Caco-2 (cell line): ENCODE data around the gene TNS1. TPM values are rescaled to one million over a fixed set of nuclear protein-coding genes. Genes with fewer than 3 reads are reported as not detected.

Experiments
- BruUV-seq: library from RNA; stranded (reverse); fragments of 400-500 nt; replicated peaks from 2 replicates; lab custom pipeline; 2021; lab: Mats Ljungman, UMichigan
- CTCF ChIA-PET: fragments of 300-600 bp; sonication (Branson Sonifier 250); formaldehyde crosslinking; loops from one replicate; lab custom pipeline; 2022; ENCODE audit warnings: antibody characterized with exemption; lab: Charles Lee
- POLR2A ChIA-PET: fragments of 300-600 bp; sonication (Branson Sonifier 250); formaldehyde crosslinking; loops from one replicate; lab custom pipeline; 2022; ENCODE audit warnings: antibody characterized with exemption; lab: Charles Lee
- DNase-seq, 2 experiments: peaks; one replicate each; pipeline versions ENCODE4 v3.0.0 to v3.0.0-alpha.2; 2020 to 2022
- H3K27me3 ChIP-seq: replicated peaks from 2 replicates; pipeline ENCODE4 v1.6.0; 2011; ENCODE audit warnings: low read length; ENCODE audit not compliant: control insufficient read depth, insufficient read depth
- H3K36me3 ChIP-seq: 2 replicates; pipeline ENCODE4 v1.5.1; 2011; ENCODE audit warnings: low read length; ENCODE audit not compliant: control insufficient read depth, insufficient read depth
- H3K4me1 ChIP-seq: fragments of 250-450 bp; sonication (Bioruptor Pico); 2 replicates; pipeline ENCODE4 v1.5.1; 2020; ENCODE audit warnings: mild to moderate bottlenecking
- H3K4me3 ChIP-seq: 2 replicates; pipeline ENCODE4 v1.5.1; 2011; ENCODE audit warnings: low read depth, mild to moderate bottlenecking, control low read depth, low read length
- H3K9me3 ChIP-seq: fragments of 250-450 bp; sonication (Bioruptor Pico); 2 replicates; pipeline ENCODE4 v1.5.1; 2020; ENCODE audit warnings: mild to moderate bottlenecking, moderate library complexity
- H3K27ac Mint-ChIP-seq: one replicate; pipeline ENCODE4 v1.8.0; 2022; ENCODE audit warnings: mixed read lengths; ENCODE audit not compliant: unreplicated experiment
- H3K27me3 Mint-ChIP-seq: one replicate; pipeline ENCODE4 v1.8.0; 2022; ENCODE audit warnings: mixed read lengths; ENCODE audit not compliant: insufficient read depth, unreplicated experiment
- H3K36me3 Mint-ChIP-seq: one replicate; pipeline ENCODE4 v1.8.0; 2022; ENCODE audit warnings: mild to moderate bottlenecking, mixed read lengths; ENCODE audit not compliant: insufficient read depth, unreplicated experiment
- H3K4me1 Mint-ChIP-seq: one replicate; pipeline ENCODE4 v1.8.0; 2022; ENCODE audit warnings: low read depth, mixed read lengths; ENCODE audit not compliant: unreplicated experiment
- H3K4me3 Mint-ChIP-seq: one replicate; pipeline ENCODE4 v1.8.0; 2022; ENCODE audit warnings: mild to moderate bottlenecking, moderate library complexity, mixed read lengths; ENCODE audit not compliant: unreplicated experiment
- H3K9me3 Mint-ChIP-seq: one replicate; pipeline ENCODE4 v1.8.0; 2022; ENCODE audit warnings: mixed read lengths; ENCODE audit not compliant: unreplicated experiment
- intact Hi-C: fragments of 100-400 bp; cut with micrococcal nuclease; formaldehyde crosslinking; loops from one replicate; pipeline ENCODE4 v1.10.0; 2022; ENCODE audit not compliant: unreplicated experiment
- total RNA-seq: library from RNA; stranded (reverse); gene quantifications from 2 replicates; pipeline ENCODE4 v1.2.3, GENCODE V29; 2022
- TF ChIP-seq, protein P1 (sequence below), 2 experiments: fragments of 200-600 bp in 1 of 2; IDR thresholded peaks; 1 replicate in 1 of 2; 2 replicates in 1 of 2; pipeline versions ENCODE4 v1.5.1 to v1.8.0; 2011 to 2022; ENCODE audit warnings: antibody characterized with exemption in 1 of 2, control low read depth in 1 of 2, inconsistent platforms in 1 of 2, low read depth in 1 of 2, low read length in 1 of 2, mild to moderate bottlenecking in 1 of 2, moderate library complexity in 1 of 2; ENCODE audit not compliant: insufficient read depth in 1 of 2, severe bottlenecking in 1 of 2, unreplicated experiment in 1 of 2

Gene TNS1
- total RNA-seq, 1 experiment from 2014 or later, result 16.1 TPM

DNA sequence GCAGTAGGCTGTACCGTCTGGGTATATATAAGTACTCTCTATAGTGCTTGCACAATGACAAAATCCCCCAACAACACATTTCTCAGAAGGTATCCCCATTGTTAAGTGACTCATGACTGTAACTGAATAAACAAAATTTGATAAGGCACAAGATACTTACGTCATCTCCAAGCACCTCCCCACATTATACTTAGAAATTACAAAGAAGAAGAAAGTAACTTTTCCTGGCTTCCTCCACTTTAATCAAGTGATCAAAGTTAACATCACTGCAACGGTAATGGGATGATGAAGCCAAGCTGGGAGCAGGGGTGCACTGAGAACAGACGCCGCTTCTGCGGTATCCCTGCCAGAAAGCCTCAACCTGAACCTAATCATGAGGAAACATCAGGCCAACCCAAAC is 9.7 kb downstream of the TNS1 start:
- intact Hi-C loops, result loop anchor here (1.0 kb wide), 1 partner anchor 204 kb away; no protein-coding TSS in a partner anchor
- no peaks in the 10 kb centered on the region for H3K27me3 Mint-ChIP-seq
- no peaks in the 10 kb centered on the region for H3K27me3 ChIP-seq
- no TSS peak for BruUV-seq
- no peak overlapping the region for H3K27ac Mint-ChIP-seq
- POLR2A ChIA-PET, result interaction anchor here (0.7 kb wide), 1 partner anchor 104 kb away, joined by 7 read pairs; no protein-coding TSS in a partner anchor
- H3K4me1 ChIP-seq, result peaks cover 8% of the 10 kb centered on the region
- no peaks in the 10 kb centered on the region for H3K36me3 ChIP-seq
- H3K9me3 Mint-ChIP-seq, result no peaks in the 10 kb centered on the region
- H3K9me3 ChIP-seq, result no peaks in the 10 kb centered on the region
- H3K4me1 Mint-ChIP-seq, result peaks cover 11% of the 10 kb centered on the region
- H3K4me3 Mint-ChIP-seq, result no peak overlapping the region
- no peaks in the 10 kb centered on the region for H3K36me3 Mint-ChIP-seq
- no peak overlapping the region for H3K4me3 ChIP-seq
- TF ChIP-seq, protein P1, sequence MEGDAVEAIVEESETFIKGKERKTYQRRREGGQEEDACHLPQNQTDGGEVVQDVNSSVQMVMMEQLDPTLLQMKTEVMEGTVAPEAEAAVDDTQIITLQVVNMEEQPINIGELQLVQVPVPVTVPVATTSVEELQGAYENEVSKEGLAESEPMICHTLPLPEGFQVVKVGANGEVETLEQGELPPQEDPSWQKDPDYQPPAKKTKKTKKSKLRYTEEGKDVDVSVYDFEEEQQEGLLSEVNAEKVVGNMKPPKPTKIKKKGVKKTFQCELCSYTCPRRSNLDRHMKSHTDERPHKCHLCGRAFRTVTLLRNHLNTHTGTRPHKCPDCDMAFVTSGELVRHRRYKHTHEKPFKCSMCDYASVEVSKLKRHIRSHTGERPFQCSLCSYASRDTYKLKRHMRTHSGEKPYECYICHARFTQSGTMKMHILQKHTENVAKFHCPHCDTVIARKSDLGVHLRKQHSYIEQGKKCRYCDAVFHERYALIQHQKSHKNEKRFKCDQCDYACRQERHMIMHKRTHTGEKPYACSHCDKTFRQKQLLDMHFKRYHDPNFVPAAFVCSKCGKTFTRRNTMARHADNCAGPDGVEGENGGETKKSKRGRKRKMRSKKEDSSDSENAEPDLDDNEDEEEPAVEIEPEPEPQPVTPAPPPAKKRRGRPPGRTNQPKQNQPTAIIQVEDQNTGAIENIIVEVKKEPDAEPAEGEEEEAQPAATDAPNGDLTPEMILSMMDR (IDR thresholded peaks at IDR 0.05; ENCODE audit: insufficient read depth in 1 of 2, low read depth in 1 of 2, low read length in 1 of 2, severe bottlenecking in 1 of 2, unreplicated experiment in 1 of 2), result no peak
- CTCF ChIA-PET, result interaction anchor here (0.8 to 2.9 kb wide), 11 partner anchors 13 to 207 kb away, joined by 3 to 39 read pairs (median 4); no protein-coding TSS in a partner anchor
- DNase-seq, result no peak

DNA sequence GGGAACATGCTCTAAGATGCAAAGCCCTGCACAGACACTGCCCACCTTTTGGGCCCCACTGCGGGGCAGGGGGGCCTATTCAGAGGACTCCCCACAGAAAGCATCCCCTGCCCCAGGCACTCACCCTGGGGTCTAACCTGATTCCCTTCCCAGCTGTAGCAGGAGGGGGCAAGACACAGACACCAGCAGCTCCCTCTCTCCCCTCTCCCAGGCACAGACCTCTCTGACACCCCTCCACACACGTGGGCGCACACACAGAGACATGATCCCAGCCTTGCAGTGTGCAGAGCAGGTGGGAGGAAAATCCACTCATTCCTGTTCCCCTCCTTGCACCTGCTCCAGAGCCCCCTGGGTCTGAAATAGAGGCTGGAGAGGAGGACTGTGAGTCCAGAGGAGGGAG is 10.7 kb downstream of the TNS1 start:
- intact Hi-C loops, result no loop called here
- ChIA-PET POLR2A (interaction anchor here (0.5 kb wide), 1 partner anchor 668 kb away, joined by 7 read pairs; the partner anchor contains the start of genes BCS1L and ZNF142), CTCF (interaction anchor here (0.6 to 2.9 kb wide), 2 partner anchors 139 to 206 kb away, joined by 6 to 39 read pairs; no protein-coding TSS in a partner anchor)
- H3K27me3 ChIP-seq, result no peaks in the 10 kb centered on the region
- Mint-ChIP-seq H3K9me3 (no peaks in the 10 kb centered on the region), H3K4me1 (peaks cover 14% of the 10 kb centered on the region), H3K4me3 (no peak overlapping the region), H3K27ac (no peak overlapping the region), H3K27me3 (no peaks in the 10 kb centered on the region), H3K36me3 (no peaks in the 10 kb centered on the region)
- peaks cover 15% of the 10 kb centered on the region for H3K4me1 ChIP-seq
- no peaks in the 10 kb centered on the region for H3K36me3 ChIP-seq
- no TSS peak for BruUV-seq
- TF ChIP-seq, protein P1 (IDR thresholded peaks at IDR 0.05; ENCODE audit: insufficient read depth in 1 of 2, low read depth in 1 of 2, low read length in 1 of 2, severe bottlenecking in 1 of 2, unreplicated experiment in 1 of 2), result no peak
- DNase-seq, result no peak
- no peaks in the 10 kb centered on the region for H3K9me3 ChIP-seq
- H3K4me3 ChIP-seq, result no peak overlapping the region

DNA sequence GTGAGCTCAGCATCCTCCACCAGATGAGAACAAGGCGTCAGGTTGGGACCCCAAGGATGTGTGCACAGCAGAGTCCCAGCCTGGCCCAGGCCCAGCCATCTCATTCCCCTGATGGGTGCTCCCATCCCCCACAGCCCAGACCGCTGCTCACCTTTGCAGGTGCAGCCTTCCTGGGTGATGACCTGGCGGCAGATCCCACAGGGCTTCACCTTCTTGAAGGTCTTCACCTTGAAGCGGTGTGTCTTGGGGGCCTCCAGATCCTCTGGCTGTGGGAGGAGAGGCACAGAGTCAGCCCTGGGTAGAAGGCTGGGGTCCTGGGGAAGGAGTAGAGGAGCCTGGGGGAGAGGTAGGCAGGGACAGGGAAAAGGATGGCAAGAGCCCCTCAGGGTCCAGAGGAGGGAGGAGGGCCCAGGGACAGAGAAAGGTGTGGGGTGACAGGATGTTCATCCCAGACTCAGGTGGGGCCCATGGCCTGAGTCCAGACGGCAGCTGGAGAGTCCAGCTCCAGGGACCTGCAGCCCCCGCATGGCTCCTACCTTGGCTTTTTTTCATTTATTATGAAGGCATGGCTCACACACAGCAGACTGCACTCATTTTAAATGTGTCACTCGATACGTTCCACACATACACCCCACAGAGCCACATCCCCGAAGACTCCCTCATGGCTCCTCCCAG is 11.9 kb downstream of the TNS1 start:
- POLR2A ChIA-PET, result no interaction called here
- no peaks in the 10 kb centered on the region for H3K9me3 Mint-ChIP-seq
- no peak overlapping the region for H3K4me3 Mint-ChIP-seq
- TF ChIP-seq, protein P1 (IDR thresholded peaks at IDR 0.05; ENCODE audit: insufficient read depth in 1 of 2, low read depth in 1 of 2, low read length in 1 of 2, severe bottlenecking in 1 of 2, unreplicated experiment in 1 of 2), result no peak
- intact Hi-C loops, result no loop called here
- CTCF ChIA-PET, result interaction anchor here (0.5 kb wide), 1 partner anchor 205 kb away, joined by 3 read pairs; no protein-coding TSS in a partner anchor
- no peaks in the 10 kb centered on the region for H3K36me3 Mint-ChIP-seq
- no peaks in the 10 kb centered on the region for H3K9me3 ChIP-seq
- H3K27ac Mint-ChIP-seq, result no peak overlapping the region
- peaks cover 15% of the 10 kb centered on the region for H3K4me1 ChIP-seq
- no TSS peak for BruUV-seq
- H3K27me3 Mint-ChIP-seq, result no peaks in the 10 kb centered on the region
- no peaks in the 10 kb centered on the region for H3K27me3 ChIP-seq
- H3K4me3 ChIP-seq, result no peak overlapping the region
- no peak for DNase-seq
- H3K4me1 Mint-ChIP-seq, result peaks cover 14% of the 10 kb centered on the region
- H3K36me3 ChIP-seq, result no peaks in the 10 kb centered on the region
